Measurements from ENCODE around the gene TST. TPM values are rescaled to one million over a fixed set of nuclear protein-coding genes. Genes with fewer than 3 reads are reported as not detected.

TST gene
- polyA plus RNA-seq (2013, experiment 1 of 2; ENCODE audit: insufficient read length): 17.1 TPM
- 16.0 TPM for polyA plus RNA-seq (2013, experiment 2 of 2; ENCODE audit: insufficient read length)

- peak; percentile 72 for DNase-seq
Measured at GRCh38 chr22:37019309-37020191, at the start of gene TST, which contains the start of gene MPST. TSS of gene TST (minus strand) at chr22:37019447. CDS start at chr22:37018732, 715 bp downstream. TSS of gene MPST (plus strand) at chr22:37019742. CDS start at chr22:37019837, 95 bp downstream.

GRCh38 chr22:37068859-37069258 is 49.6 kb upstream of the TST start:
- DNase-seq: no peak

- DNase-seq: no peak
Measured at GRCh38 chr22:37067428-37067827, 48.2 kb upstream of the TST start.

- DNase-seq: no peak
Measured at GRCh38 chr22:37065961-37066360, 46.7 kb upstream of the TST start.

- no peak for DNase-seq
Measured at GRCh38 chr22:37065180-37065579, 45.9 kb upstream of the TST start.

GRCh38 chr22:37064553-37064952 is 45.3 kb upstream of the TST start:
- no peak for DNase-seq

- DNase-seq: no peak
Measured at GRCh38 chr22:37063431-37064420, 44.5 kb upstream of the TST start.

GRCh38 chr22:37062702-37063381 is 43.6 kb upstream of the TST start:
- DNase-seq: no peak

GRCh38 chr22:37062376-37062675 is 43.1 kb upstream of the TST start:
- no peak for DNase-seq

GRCh38 chr22:37061611-37062375 is 42.5 kb upstream of the TST start:
- DNase-seq: no peak

- no peak for DNase-seq
Measured at GRCh38 chr22:37060801-37061610, 41.8 kb upstream of the TST start.

- no peak for DNase-seq
Measured at GRCh38 chr22:37059876-37060449, 40.7 kb upstream of the TST start.

GRCh38 chr22:37058917-37059701 is 39.9 kb upstream of the TST start:
- DNase-seq: no peak

GRCh38 chr22:37057796-37058510 is 38.7 kb upstream of the TST start:
- DNase-seq: no peak

GRCh38 chr22:37057226-37057625 is 38.0 kb upstream of the TST start:
- DNase-seq: no peak

- no peak for DNase-seq
Measured at GRCh38 chr22:37056246-37056645, 37.0 kb upstream of the TST start.

- no peak for DNase-seq
Measured at GRCh38 chr22:37054600-37055365, 35.5 kb upstream of the TST start.

- DNase-seq: no peak
Measured at GRCh38 chr22:37054056-37054395, 34.8 kb upstream of the TST start.
